HEK293 (cell line): ENCODE results near the gene CHD5.
"Not testable (repeated sequence)": the region's sequence is repeated elsewhere in the genome, so short reads cannot be mapped to it uniquely, and the experiment has no call there.

Experiments
- CTCF ChIA-PET: fragments of 350-600 bp; formaldehyde crosslinking; extraction: SDS; loops from one replicate; lab custom pipeline; 2021; ENCODE audit warnings: antibody characterized with exemption; lab: Yijun Ruan, JAX
- POLR2A ChIA-PET: fragments of 300-600 bp; formaldehyde crosslinking; extraction: SDS; loops from one replicate; lab custom pipeline; 2020; ENCODE audit warnings: antibody characterized with exemption, inconsistent platforms; lab: Yijun Ruan, JAX
- H3K27ac ChIP-seq: fragments of 200-500 bp; sonication (Bioruptor generic); 2 replicates; pipeline ENCODE4 v1.5.1; 2014; ENCODE audit warnings: low read depth, low read length, control low read depth, inconsistent platforms; ENCODE audit errors: extremely low read depth
- H3K36me3 ChIP-seq, 2 experiments: fragments of 200-500 bp in 1 of 2; sonication (Bioruptor generic) in 1 of 2; 1 replicate in 1 of 2; 2 replicates in 1 of 2; pipeline ENCODE4 v1.5.1; 2014 to 2017; ENCODE audit warnings: inconsistent platforms in 2 of 2, low read length in 2 of 2; ENCODE audit not compliant: control insufficient read depth in 2 of 2, insufficient read depth in 1 of 2
- H3K4me1 ChIP-seq: fragments of 200-500 bp; sonication (Bioruptor generic); 2 replicates; pipeline ENCODE4 v1.5.1; 2014; ENCODE audit warnings: mild to moderate bottlenecking, low read length, inconsistent platforms; ENCODE audit not compliant: control insufficient read depth, insufficient read depth
- H3K4me3 ChIP-seq: 2 replicates; pipeline ENCODE4 v1.5.1; 2011; ENCODE audit warnings: low read depth, mild to moderate bottlenecking, control low read depth, low read length, moderate library complexity
- H3K9me3 ChIP-seq: fragments of 200-500 bp; sonication (Bioruptor generic); 2 replicates; pipeline ENCODE4 v1.5.1; 2014; ENCODE audit warnings: low read depth, low read length, inconsistent platforms; ENCODE audit not compliant: control insufficient read depth, insufficient read depth
- EGR2 ChIP-seq: fragments of 450-650 bp; formaldehyde crosslinking; IDR thresholded peaks from 2 replicates; pipeline ENCODE4 v1.5.1; 2016; ENCODE audit warnings: low read depth, missing biosample characterization, missing genetic modification characterization
- GLIS1 ChIP-seq: fragments of 450-650 bp; formaldehyde crosslinking; IDR thresholded peaks from 2 replicates; pipeline ENCODE4 v1.5.1; 2016; ENCODE audit warnings: missing biosample characterization, missing genetic modification characterization
- KLF9 ChIP-seq: fragments of 450-650 bp; formaldehyde crosslinking; IDR thresholded peaks from 2 replicates; pipeline ENCODE4 v1.5.1; 2016; ENCODE audit warnings: missing biosample characterization, missing genetic modification characterization, low read depth
- ZIC2 ChIP-seq: fragments of 450-650 bp; formaldehyde crosslinking; IDR thresholded peaks from 2 replicates; pipeline ENCODE4 v1.5.1; 2016; ENCODE audit warnings: missing biosample characterization, missing genetic modification characterization
- ZNF114 ChIP-seq: fragments of 450-650 bp; formaldehyde crosslinking; IDR thresholded peaks from 2 replicates; pipeline ENCODE4 v1.5.0; 2017; ENCODE audit warnings: missing biosample characterization, missing genetic modification characterization
- ZNF223 ChIP-seq: fragments of 450-650 bp; formaldehyde crosslinking; IDR thresholded peaks from 2 replicates; pipeline ENCODE4 v1.5.1; 2016; ENCODE audit warnings: missing biosample characterization, missing genetic modification characterization
- ZNF292 ChIP-seq: fragments of 450-650 bp; formaldehyde crosslinking; IDR thresholded peaks from 2 replicates; pipeline ENCODE4 v1.5.1; 2016; ENCODE audit warnings: low read depth, missing biosample characterization, missing genetic modification characterization, borderline replicate concordance
- ZNF341 ChIP-seq: fragments of 450-650 bp; formaldehyde crosslinking; IDR thresholded peaks from 2 replicates; pipeline ENCODE4; 2016; ENCODE audit warnings: low read depth, missing biosample characterization, missing genetic modification characterization
- ZNF473 ChIP-seq: fragments of 450-650 bp; formaldehyde crosslinking; IDR thresholded peaks from 2 replicates; pipeline ENCODE4 v1.5.1; 2017; ENCODE audit warnings: missing biosample characterization, missing genetic modification characterization
- ZNF560 ChIP-seq: fragments of 450-650 bp; formaldehyde crosslinking; IDR thresholded peaks from 2 replicates; pipeline ENCODE4 v1.5.1; 2017; ENCODE audit warnings: missing biosample characterization, missing genetic modification characterization, borderline replicate concordance
- ZNF571 ChIP-seq: fragments of 450-650 bp; formaldehyde crosslinking; IDR thresholded peaks from 2 replicates; pipeline ENCODE4 v1.5.0; 2017; ENCODE audit warnings: missing biosample characterization, missing genetic modification characterization
- ZNF707 ChIP-seq: fragments of 450-650 bp; formaldehyde crosslinking; IDR thresholded peaks from 2 replicates; pipeline ENCODE4 v1.5.1; 2016; ENCODE audit warnings: missing biosample characterization, missing genetic modification characterization
- ZNF830 ChIP-seq: fragments of 450-650 bp; IDR thresholded peaks from 2 replicates; pipeline ENCODE4 v1.5.0; 2018; ENCODE audit warnings: missing biosample characterization, missing genetic modification characterization, low read depth, mild to moderate bottlenecking, moderate library complexity
- ZNF843 ChIP-seq: fragments of 450-650 bp; formaldehyde crosslinking; IDR thresholded peaks from 2 replicates; pipeline ENCODE4 v1.5.1; 2016; ENCODE audit warnings: missing biosample characterization, missing genetic modification characterization
- TF ChIP-seq, protein P1 (sequence below): fragments of 450-650 bp; formaldehyde crosslinking; conservative IDR thresholded peaks from 2 replicates; pipeline ENCODE4 v1.5.1; 2016; ENCODE audit warnings: low read depth, missing biosample characterization, missing genetic modification characterization
- TF ChIP-seq, protein P2 (sequence below): fragments of 450-650 bp; formaldehyde crosslinking; IDR thresholded peaks from 2 replicates; pipeline ENCODE4 v1.5.1; 2017; ENCODE audit warnings: missing biosample characterization, mild to moderate bottlenecking, missing genetic modification characterization, moderate library complexity
- TF ChIP-seq, protein P3 (sequence below): fragments of 450-650 bp; formaldehyde crosslinking; IDR thresholded peaks from 2 replicates; pipeline ENCODE4 v1.5.1; 2017; ENCODE audit warnings: missing biosample characterization, missing genetic modification characterization

The CHD5 gene

DNA sequence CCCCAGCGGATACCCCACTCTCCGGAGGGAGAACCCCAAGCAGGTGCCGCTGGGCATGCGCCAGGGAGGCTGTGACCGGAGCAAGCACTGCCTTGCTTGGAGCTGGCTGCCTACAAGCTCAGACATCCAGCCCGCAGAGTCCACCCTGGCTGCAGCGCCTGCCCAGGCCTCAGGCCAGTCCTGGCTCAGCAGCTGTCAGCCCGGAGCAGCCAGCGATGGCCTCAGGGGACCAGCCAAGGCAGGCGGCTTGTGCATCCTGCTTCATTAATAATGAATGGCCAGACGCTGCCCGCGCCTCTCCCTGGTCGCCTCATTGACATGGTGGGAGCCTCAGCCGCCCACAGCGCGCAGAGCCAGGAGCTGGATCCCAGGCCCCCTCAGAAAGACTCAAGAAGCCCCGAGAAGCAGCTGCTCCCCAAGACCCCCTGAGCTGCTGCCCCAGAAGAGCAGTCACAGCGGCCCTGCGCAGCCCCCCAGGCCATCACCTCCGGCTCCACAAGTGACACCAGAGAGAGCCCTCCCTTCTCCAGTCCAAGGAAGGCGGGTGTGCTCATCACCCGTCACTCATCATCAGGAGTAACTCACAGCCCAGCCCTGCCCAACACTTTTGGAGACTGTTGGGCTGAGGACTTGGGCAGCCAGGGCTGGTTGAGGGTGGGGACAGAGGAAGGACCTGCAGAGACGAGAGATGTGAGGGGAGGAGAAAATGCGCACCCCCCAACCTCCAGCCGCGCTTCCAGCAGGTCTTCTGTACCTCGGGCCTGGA is 114.8 kb downstream of the CHD5 start:
- ChIA-PET CTCF (interaction anchor here (0.6 to 1.6 kb wide), 2 partner anchors 17 to 119 kb away, joined by 4 read pairs; no protein-coding TSS in a partner anchor), POLR2A (no interaction called here)
- H3K4me1 ChIP-seq = no peaks in the 10 kb centered on the region

DNA sequence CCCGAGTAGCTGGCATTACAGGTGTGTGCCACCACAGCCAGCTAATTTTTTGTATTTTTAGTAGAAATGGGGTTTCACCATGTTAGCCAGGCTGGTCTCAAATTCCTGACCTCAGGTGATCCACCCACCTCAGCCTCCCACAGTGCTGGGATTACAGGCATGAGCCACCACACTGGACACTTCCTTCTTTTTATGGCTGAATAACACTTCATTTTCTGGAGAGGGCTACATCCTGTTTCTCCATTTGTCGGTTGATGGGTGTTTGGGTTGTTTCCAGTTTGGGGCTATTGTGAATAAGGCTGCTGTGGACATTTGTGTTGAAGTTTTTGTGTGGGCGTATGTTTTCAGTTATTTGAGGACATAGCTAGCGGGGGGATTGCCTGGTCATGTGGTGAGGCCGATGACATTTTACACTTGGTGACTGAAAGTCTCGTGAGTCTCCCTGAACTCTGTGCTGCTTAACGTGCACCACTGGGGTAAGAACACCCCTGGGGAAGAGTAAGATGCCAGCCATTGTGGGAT is 116.5 kb downstream of the CHD5 start:
- H3K9me3 ChIP-seq, H3K4me3 ChIP-seq, H3K4me1 ChIP-seq, H3K27ac ChIP-seq, POLR2A ChIA-PET, H3K36me3 ChIP-seq: not testable (repeated sequence)
- CTCF ChIA-PET = interaction anchor here (1.6 kb wide), 1 partner anchor 19 kb away, joined by 4 read pairs; no protein-coding TSS in a partner anchor

More for the DNA sequence above, 114.8 kb downstream of the CHD5 start:
- Histone ChIP-seq H3K4me3 (no peak overlapping the region), H3K9me3 (no peaks in the 10 kb centered on the region), H3K36me3 (no peaks in the 10 kb centered on the region), H3K27ac (no peak overlapping the region)
- TF ChIP-seq, protein P1, sequence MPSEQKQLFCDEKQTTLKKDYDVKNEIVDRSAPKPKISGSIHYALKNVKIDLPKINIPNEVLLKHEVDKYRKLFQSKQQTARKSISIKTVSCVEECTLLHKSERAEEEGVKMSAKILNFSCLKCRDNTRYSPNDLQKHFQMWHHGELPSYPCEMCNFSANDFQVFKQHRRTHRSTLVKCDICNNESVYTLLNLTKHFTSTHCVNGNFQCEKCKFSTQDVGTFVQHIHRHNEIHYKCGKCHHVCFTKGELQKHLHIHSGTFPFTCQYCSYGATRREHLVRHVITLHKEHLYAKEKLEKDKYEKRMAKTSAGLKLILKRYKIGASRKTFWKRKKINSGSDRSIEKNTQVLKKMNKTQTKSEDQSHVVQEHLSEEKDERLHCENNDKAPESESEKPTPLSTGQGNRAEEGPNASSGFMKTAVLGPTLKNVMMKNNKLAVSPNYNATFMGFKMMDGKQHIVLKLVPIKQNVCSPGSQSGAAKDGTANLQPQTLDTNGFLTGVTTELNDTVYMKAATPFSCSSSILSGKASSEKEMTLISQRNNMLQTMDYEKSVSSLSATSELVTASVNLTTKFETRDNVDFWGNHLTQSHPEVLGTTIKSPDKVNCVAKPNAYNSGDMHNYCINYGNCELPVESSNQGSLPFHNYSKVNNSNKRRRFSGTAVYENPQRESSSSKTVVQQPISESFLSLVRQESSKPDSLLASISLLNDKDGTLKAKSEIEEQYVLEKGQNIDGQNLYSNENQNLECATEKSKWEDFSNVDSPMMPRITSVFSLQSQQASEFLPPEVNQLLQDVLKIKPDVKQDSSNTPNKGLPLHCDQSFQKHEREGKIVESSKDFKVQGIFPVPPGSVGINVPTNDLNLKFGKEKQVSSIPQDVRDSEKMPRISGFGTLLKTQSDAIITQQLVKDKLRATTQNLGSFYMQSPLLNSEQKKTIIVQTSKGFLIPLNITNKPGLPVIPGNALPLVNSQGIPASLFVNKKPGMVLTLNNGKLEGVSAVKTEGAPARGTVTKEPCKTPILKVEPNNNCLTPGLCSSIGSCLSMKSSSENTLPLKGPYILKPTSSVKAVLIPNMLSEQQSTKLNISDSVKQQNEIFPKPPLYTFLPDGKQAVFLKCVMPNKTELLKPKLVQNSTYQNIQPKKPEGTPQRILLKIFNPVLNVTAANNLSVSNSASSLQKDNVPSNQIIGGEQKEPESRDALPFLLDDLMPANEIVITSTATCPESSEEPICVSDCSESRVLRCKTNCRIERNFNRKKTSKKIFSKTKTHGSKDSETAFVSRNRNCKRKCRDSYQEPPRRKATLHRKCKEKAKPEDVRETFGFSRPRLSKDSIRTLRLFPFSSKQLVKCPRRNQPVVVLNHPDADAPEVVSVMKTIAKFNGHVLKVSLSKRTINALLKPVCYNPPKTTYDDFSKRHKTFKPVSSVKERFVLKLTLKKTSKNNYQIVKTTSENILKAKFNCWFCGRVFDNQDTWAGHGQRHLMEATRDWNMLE (tag by site-specific recombination) = no peak
- TF ChIP-seq ZNF707 = no peak
- TF ChIP-seq, protein P2, sequence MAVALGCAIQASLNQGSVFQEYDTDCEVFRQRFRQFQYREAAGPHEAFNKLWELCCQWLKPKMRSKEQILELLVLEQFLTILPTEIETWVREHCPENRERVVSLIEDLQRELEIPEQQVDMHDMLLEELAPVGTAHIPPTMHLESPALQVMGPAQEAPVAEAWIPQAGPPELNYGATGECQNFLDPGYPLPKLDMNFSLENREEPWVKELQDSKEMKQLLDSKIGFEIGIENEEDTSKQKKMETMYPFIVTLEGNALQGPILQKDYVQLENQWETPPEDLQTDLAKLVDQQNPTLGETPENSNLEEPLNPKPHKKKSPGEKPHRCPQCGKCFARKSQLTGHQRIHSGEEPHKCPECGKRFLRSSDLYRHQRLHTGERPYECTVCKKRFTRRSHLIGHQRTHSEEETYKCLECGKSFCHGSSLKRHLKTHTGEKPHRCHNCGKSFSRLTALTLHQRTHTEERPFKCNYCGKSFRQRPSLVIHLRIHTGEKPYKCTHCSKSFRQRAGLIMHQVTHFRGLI (tag by site-specific recombination) = peak; percentile 95

DNA sequence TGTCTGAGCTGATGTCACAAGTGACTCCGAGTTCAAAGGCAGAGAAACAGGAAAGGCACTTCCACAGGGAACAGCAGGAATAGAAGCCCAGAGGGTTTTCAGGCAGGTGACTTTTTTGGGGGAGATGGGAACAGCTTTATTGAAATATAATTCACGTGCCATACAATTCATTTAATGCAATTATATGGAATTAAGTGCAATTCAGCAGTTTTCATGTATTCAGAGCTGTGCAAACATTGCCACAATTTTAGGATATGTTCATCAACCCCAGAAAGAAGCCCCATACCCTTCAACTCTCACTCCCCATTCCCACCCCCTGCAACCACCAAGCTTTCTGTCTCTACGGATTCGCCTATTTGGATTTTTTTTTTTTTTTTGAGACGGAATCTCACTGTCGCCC is 117.5 kb downstream of the CHD5 start:
- TF ChIP-seq KLF9 (tag by site-specific recombination) (no peak), ZNF560 (tag by site-specific recombination) (no peak), ZNF571 (no peak), ZNF830 (tag by site-specific recombination) (no peak), ZNF843 (tag by site-specific recombination) (no peak)
- Histone ChIP-seq H3K4me3 (no peak overlapping the region), H3K36me3 (no peaks in the 10 kb centered on the region), H3K9me3 (no peaks in the 10 kb centered on the region), H3K4me1 (no peaks in the 10 kb centered on the region), H3K27ac (no peak overlapping the region)
- POLR2A ChIA-PET = no interaction called here
- CTCF ChIA-PET = interaction anchor here (0.5 to 1.2 kb wide), 4 partner anchors 12 to 32 kb away, joined by 3 to 5 read pairs (median 4); no protein-coding TSS in a partner anchor

DNA sequence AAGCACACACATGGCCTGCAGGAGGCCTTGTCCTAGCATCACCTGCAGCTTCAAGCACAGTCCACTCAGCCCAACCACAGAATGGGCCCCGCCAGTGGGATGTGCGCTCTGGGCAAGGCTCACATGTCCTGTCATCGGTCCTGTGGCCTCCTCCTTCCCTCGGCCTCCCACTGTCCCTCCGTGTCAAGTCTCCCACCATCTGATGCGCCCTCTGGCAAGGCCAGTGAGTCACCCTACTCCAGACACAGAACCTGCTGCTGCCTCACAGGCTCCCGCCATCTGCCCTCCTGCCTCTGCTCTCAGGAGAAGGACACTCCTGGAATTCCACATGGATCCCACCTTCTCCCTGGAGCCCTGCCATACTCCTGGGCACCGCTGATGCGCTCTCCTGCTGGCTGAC is 120.3 kb downstream of the CHD5 start:
- no peak overlapping the region for H3K27ac ChIP-seq
- no peaks in the 10 kb centered on the region for H3K36me3 ChIP-seq
- CTCF ChIA-PET = interaction anchor here (0.6 to 1.2 kb wide), 3 partner anchors 126 to 157 kb away, joined by 3 to 4 read pairs (median 3); no protein-coding TSS in a partner anchor
- TF ChIP-seq ZNF114 (no peak), ZIC2 (tag by site-specific recombination) (peak; percentile 75), ZNF292 (no peak), EGR2 (tag by site-specific recombination) (peak; percentile 67), ZNF223 (tag by site-specific recombination) (no peak), ZNF473 (tag by site-specific recombination) (no peak), ZNF341 (no peak), GLIS1 (peak; percentile 12; the same call in 1 of the 2 replicates)
- TF ChIP-seq, protein P2 (tag by site-specific recombination) = peak; percentile 73; the same call in 1 of the 2 replicates
- TF ChIP-seq, protein P3, sequence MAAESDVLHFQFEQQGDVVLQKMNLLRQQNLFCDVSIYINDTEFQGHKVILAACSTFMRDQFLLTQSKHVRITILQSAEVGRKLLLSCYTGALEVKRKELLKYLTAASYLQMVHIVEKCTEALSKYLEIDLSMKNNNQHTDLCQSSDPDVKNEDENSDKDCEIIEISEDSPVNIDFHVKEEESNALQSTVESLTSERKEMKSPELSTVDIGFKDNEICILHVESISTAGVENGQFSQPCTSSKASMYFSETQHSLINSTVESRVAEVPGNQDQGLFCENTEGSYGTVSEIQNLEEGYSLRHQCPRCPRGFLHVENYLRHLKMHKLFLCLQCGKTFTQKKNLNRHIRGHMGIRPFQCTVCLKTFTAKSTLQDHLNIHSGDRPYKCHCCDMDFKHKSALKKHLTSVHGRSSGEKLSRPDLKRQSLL (tag by site-specific recombination) = no peak

More for the DNA sequence above, 120.3 kb downstream of the CHD5 start:
- no peak overlapping the region for H3K4me3 ChIP-seq
- POLR2A ChIA-PET = no interaction called here
- no peaks in the 10 kb centered on the region for H3K4me1 ChIP-seq
- no peaks in the 10 kb centered on the region for H3K9me3 ChIP-seq
